Fibroblast of the aortic adventitia (primary cell): Measurements from ENCODE around the gene MIER2. TPM values are rescaled to one million over a fixed set of nuclear protein-coding genes. Genes with fewer than 3 reads are reported as not detected.
"Not testable (repeated sequence)": the region's sequence is repeated elsewhere in the genome, so short reads cannot be mapped to it uniquely, and the experiment has no call there.

Source experiments
- DNase-seq: peaks from one replicate; pipeline ENCODE4 v3.0.0-alpha.2; 2010; ENCODE audit warnings: low read depth
- H3K4me3 ChIP-seq: 2 replicates; pipeline ENCODE4 v1.5.1; 2011; ENCODE audit warnings: low read depth, mild to moderate bottlenecking, control low read depth, low read length, moderate library complexity
- CTCF ChIP-seq: IDR thresholded peaks from 2 replicates; pipeline ENCODE4 v1.5.1; 2011; ENCODE audit warnings: mild to moderate bottlenecking, low read length, control low read depth, inconsistent platforms; ENCODE audit not compliant: insufficient read depth
- total RNA-seq: library from RNA; depleted of rRNA; stranded (reverse); fragments of >200 nt; gene quantifications from 2 replicates; pipeline ENCODE4 v1.2.3, GENCODE V29; 2012; ENCODE audit warnings: low replicate concordance

MIER2 gene
- total RNA-seq: 4.3 and 13.2 TPM in 2 replicates

- TF ChIP-seq CTCF: no peak
- DNase-seq: peak; percentile 65
- H3K4me3 ChIP-seq: peak within 1 kb of the TSS; percentile 72
Observed at GRCh38 chr19:344625-345319, at the start of gene MIER2. TSS of gene MIER2 (minus strand) at chr19:344796. CDS start at chr19:344782, 14 bp downstream.

- not testable (repeated sequence) for DNase-seq
Observed at GRCh38 chr19:393560-393959, 49.0 kb upstream of the MIER2 start.

GRCh38 chr19:392375-392970, 47.9 kb upstream of the MIER2 start:
- H3K4me3 ChIP-seq: no peak overlapping the region
- no peak for DNase-seq
- TF ChIP-seq CTCF: no peak

More at GRCh38 chr19:393560-393959, 49.0 kb upstream of the MIER2 start:
- not testable (repeated sequence) for H3K4me3 ChIP-seq

- no peak for DNase-seq
- no peak for TF ChIP-seq CTCF
- H3K4me3 ChIP-seq: no peak overlapping the region
Observed at GRCh38 chr19:391726-392374, 47.3 kb upstream of the MIER2 start.

- no peak overlapping the region for H3K4me3 ChIP-seq
- no peak for TF ChIP-seq CTCF
- DNase-seq: no peak
Observed at GRCh38 chr19:391207-391557, 46.6 kb upstream of the MIER2 start.

- DNase-seq: no peak
- no peak overlapping the region for H3K4me3 ChIP-seq
- no peak for TF ChIP-seq CTCF
Observed at GRCh38 chr19:390386-391206, 46.0 kb upstream of the MIER2 start.

GRCh38 chr19:389935-390289, 45.3 kb upstream of the MIER2 start:
- no peak for DNase-seq
- TF ChIP-seq CTCF: no peak
- no peak overlapping the region for H3K4me3 ChIP-seq
